HG03103 (cell line): ENCODE data around the gene CDKAL1.
"Not testable (repeated sequence)": the region's sequence is repeated elsewhere in the genome, so short reads cannot be mapped to it uniquely, and the experiment has no call there.

ENCODE experiments used
- ATAC-seq: cut with Tn5 transposase; IDR thresholded peaks from one replicate; pipeline ENCODE4 v1.9.1; 2021; ENCODE audit warnings: low read depth; ENCODE audit not compliant: unreplicated experiment

The CDKAL1 gene

GRCh38 chr6:20703049-20703448 lies 168.8 kb downstream of the CDKAL1 start:
- ATAC-seq: no peak

DNA sequence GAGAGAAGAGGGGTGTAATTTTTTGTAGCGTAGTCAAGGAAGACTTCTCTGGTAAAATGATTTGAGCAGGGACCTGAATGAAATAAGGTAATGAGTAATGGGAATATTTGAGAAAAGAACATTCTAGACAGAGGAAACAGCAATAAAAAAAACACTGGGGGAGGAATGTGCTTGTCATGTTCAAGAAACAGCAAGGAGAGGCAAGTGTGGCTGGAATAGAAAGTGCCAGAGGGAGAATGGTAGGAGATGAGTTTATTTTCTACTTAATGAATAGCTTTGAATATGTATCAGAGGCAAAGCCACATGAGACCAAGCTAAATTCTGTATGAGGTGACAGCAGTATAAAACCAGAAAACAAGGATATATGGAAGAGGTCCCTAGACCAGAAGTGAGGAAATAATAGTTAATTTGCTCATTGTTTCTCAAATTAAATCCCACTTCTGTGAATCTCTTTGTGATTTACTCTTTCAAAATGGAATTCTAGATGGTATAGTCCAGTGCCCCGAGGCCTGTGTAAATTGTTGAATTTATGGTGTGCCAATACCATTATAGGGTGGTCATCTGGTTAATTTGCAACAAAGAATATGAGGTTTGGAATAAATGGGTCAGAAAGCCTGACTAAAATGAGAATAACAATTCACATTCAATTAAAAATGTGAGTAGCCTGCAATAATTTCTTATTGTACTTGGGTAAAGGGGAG lies 170.2 kb downstream of the CDKAL1 start:
- no peak for ATAC-seq

GRCh38 chr6:20705741-20706140 lies 171.5 kb downstream of the CDKAL1 start:
- ATAC-seq: no peak

DNA sequence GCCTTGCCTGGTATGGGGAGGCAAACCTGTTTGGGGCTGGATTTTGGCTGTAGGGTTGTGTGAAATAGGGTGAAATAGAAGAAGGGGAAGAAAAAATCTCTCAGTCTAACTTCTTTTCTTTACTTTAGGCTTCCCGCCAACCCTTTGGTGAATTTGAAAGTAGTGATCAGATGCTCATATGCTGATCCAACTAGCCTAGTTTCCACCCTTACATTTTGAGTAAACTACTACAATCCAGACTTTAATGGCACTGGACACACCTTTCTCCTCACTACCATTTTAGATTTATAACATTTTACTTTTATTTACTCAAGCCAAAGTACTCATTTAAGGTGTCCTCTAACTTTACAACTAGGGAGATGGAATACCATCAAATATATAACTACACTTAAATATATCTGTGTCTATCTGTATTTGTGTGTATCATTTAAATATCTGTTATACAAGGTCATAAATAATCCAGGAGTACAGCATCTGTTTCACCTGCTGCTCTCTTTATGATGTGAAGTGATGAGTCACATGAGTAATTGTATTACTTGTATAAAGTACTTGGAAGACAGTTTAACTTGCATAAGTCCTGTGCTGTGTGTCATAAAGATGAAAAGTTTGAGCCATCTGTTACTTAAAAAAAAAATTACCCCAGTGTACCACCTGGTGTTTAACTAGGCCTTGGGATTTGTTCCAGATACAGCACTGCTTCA lies 172.1 kb downstream of the CDKAL1 start:
- ATAC-seq: no peak

DNA sequence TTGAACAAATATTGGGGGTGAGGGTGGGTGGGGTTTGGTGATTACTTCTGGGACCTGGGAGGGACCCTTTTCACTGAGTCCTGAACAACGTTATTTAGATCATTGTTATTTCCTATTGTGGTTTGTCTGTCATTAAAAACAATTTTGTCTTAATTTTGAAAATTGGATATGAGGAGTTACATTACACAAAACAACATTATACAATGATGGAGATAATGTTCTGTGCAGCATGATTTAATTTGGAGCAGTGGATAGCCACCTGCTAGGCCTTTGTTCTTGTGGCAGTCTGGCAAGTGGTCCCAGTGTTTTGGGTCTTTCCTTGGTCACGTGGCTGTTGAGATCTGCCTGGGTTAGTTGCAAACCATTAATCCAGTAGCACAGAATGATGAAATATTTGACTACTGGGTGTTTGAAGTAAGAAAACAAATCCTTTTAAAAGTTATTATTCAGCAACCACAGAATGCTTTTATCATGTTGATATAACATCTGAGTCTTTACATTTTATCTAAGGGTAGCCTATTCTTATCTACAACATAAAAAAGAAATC lies 172.8 kb downstream of the CDKAL1 start:
- ATAC-seq: no peak

GRCh38 chr6:20707870-20708269 lies 173.6 kb downstream of the CDKAL1 start:
- no peak for ATAC-seq

DNA sequence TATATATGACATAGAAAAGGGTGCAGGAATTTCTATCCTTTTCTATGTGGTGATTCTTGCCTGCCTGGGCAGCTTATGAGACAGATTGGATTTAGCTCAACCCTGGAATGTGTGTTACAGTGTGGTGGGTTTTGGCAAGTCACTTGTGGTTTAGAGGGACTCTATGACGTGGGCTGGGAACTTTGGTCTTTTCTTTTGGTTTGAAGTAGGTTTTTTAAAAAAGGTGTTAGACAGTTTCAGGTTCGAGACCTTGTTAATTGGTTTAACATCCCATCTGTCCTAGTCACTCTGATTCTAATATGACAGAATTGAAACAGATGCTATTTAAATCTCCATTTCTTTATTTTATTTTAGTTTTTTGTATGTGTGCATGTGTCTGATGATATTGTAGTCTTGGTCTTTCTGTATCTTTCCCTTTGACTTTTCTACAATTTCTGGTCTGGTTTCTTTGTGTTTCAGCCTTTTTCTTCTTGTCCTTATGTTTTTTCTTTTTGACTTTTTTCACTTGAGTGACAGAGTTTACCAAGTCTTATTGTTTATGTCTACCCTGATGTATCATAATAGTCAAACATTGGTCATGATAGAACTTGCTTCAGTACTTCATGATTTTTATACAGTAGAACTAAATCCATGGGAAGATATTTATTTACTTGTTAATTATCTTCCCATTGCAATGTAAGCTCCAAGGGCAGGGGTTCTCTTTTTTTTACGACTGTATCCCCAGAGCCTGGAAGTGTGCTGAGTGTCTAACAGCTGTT lies 174.3 kb downstream of the CDKAL1 start:
- peak; percentile 47 for ATAC-seq

GRCh38 chr6:20709451-20709850 lies 175.2 kb downstream of the CDKAL1 start:
- ATAC-seq: no peak

DNA sequence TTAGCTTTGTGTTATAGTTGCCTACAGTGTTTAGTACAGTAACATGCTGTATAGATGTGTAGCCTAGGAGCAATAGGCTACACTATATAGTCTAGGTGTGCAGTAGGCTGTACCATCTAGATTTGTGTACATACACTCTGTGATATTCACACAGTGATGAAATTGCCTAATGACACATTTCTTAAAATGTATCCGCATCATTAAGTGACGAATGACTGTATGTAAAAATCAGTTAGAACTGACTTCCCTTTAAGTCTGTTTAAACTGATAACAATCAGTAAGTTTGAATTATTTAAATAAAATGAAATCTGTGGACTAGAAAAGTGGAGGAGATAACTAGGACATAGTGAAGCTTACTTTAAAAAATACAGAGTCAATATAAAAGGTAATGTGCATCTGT lies 176.1 kb downstream of the CDKAL1 start:
- no peak for ATAC-seq

- no peak for ATAC-seq
Measured at GRCh38 chr6:20711518-20711917, 177.3 kb downstream of the CDKAL1 start.

DNA sequence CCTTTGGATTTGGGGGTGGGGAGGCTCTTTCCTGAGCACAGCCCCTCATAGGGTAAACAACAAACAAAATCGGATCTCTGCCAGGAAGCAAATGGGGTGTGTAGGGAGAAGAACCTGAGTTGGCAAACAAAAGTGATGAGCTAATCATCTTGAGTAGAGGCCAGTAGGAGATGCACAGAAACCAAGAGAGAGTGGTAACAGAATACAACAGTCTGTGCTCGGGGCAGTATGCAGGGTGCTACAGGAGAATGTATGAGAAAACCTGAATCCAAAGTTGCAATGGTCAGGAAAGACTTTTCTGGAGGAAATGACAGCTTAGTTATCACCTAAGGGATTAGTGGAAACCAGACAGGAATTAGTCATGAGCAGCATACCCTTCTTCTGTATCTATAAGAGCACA lies 177.8 kb downstream of the CDKAL1 start:
- no peak for ATAC-seq

- no peak for ATAC-seq
Measured at GRCh38 chr6:20715135-20715806, 181.0 kb downstream of the CDKAL1 start.

- peak; percentile 78 for ATAC-seq
Measured at GRCh38 chr6:20716865-20717264, 182.6 kb downstream of the CDKAL1 start.

GRCh38 chr6:20717743-20718142 lies 183.5 kb downstream of the CDKAL1 start:
- no peak for ATAC-seq

GRCh38 chr6:20718705-20719653 lies 184.7 kb downstream of the CDKAL1 start:
- ATAC-seq: peak; percentile 41

DNA sequence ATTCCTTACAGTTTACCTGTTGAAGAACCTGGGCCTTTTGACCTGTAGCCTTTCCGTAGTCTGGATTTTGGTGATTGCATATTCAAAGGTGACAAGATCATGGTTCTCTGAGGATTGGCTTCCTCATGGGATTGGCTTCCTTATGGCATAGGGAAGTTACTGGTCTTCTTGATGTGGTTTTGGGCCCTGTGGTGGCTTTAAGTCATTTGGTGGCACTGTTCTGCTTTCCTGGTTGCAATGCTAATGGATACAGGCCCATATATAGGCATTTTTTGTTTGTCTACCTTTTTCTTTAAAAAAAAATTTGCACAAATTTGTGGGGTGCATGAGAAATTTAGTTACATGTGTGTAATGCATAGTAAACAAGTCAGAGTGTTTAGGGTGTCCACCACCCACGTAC lies 185.7 kb downstream of the CDKAL1 start:
- ATAC-seq: no peak

DNA sequence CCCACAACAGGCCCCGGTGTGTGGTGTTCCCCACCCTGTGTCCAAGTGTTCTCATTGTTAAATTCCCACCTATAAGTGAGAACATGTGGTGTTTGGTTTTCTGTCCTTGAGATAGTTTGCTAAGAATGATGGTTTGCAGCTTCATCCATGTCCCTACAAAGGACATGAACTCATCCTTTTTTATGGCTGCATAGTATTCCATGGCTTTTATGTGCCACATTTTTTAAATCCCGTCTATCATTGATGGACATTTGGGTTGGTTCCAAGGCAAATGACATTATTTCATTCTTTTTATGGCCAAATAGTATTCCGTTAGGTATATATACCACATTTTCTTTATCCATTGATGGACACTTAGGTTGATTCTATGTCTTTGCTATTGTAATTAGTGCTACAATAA lies 186.9 kb downstream of the CDKAL1 start:
- not testable (repeated sequence) for ATAC-seq

DNA sequence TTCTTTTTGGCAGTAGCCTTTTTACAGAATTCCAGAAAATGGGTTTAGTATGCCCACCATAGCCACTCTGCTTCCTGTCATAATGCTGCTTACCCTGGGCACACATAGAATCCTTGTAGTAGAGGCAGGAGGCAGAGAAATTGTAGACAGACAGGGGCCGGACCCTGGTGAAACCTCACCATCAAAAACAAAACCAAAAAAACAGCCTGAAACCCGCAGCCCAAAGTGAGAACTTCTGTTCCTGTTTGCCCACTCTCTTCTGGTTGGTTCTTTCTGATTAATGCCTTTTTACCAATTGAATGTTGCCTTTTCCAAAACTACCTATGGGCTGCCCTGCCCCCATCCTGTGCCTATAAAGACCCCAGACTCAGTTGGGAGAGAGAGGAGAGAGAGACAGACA lies 188.2 kb downstream of the CDKAL1 start:
- no peak for ATAC-seq

DNA sequence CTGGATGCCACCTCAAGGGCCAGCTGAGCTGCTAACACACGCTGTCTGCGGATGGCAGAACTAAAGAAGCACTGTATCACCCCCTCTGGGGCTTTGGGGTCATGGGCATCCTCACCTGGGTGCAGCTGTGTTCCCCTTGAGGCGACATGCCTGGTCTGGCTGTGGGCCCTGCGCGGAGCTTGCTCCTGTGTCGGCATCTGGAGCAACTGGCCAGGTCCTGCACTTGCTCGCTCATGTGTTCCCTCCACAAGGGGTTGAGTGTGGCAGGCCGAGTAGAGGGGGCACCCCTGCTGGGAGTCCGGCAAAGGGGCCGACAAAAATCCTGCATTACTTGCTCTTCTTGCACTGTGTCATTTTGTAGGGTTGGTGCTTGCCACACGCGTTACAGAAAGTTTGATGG lies 189.0 kb downstream of the CDKAL1 start:
- ATAC-seq: no peak
